Suppressor macrophage treated with lipopolysaccharide for 4 hours (primary cell): Measurements from ENCODE around the gene CACNG4.
"Not testable (repeated sequence)": the region's sequence is repeated elsewhere in the genome, so short reads cannot be mapped to it uniquely, and the experiment has no call there.

ENCODE experiments used
- DNase-seq: peaks from one replicate; pipeline ENCODE4 v3.0.0-alpha.2; 2020

The CACNG4 gene

GRCh38 chr17:66964930-66965800 lies 658 bp downstream of the CACNG4 start:
- no peak for DNase-seq

- no peak for DNase-seq
Observed at GRCh38 chr17:66965801-66966262, 1.3 kb downstream of the CACNG4 start.

- DNase-seq, result no peak
Observed at GRCh38 chr17:66966298-66966697, 1.8 kb downstream of the CACNG4 start.

- DNase-seq, result no peak
Observed at GRCh38 chr17:66966704-66967418, 2.4 kb downstream of the CACNG4 start.

DNA sequence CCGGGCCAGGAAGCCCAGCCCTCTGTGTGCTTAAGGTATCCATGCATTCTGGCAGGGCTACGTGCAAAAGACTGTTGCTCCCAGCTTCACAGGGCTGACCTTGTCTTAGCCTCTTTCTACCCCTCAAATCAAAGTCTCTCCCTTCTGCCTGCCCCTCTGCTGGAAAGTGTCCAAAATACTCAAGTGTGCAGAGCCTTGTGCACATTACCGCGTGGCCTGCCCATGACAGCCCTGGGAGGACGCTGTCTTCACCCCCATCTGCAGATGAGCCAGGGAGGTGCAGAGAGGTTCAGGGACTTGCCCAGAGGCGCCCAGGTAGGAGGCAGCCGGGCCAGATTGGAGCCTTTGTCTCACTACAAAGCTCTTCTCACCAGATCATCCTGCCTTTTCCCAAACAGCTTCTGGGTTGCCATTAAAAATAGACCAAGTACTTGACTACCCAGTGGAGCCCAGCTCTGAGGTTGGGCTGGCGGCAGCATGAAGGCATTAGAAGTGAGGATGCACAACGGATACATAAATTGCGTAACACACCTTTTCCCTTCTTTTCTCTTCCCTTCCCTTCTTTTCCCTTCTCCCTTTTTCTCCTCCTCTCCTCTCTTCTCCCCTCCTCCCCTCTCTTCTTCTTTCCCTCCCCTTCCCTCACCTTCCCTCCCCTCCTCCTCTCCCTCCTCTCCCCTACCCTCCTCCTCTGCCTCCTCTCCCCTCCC lies 3.5 kb downstream of the CACNG4 start:
- no peak for DNase-seq

DNA sequence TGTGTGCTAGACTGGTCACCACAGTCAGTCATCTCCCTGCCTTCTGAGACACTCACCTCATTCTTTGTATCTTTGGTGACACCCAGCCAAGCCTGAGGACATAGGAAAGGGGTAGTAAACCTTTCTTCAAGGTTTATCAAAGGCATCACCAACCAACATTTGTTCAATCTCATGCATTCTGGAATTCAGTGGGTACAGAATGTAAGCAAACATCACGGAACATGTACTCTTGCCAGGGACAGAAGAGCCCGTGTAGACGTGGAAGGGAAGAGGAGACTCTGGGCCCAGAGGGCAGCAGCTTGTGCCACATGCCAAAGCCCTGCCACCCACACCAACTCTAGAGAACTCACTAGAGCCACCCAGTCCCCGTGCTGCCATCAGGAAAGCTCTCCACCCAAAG lies 4.4 kb downstream of the CACNG4 start:
- DNase-seq, result no peak

GRCh38 chr17:66970140-66970539 lies 5.6 kb downstream of the CACNG4 start:
- no peak for DNase-seq

DNA sequence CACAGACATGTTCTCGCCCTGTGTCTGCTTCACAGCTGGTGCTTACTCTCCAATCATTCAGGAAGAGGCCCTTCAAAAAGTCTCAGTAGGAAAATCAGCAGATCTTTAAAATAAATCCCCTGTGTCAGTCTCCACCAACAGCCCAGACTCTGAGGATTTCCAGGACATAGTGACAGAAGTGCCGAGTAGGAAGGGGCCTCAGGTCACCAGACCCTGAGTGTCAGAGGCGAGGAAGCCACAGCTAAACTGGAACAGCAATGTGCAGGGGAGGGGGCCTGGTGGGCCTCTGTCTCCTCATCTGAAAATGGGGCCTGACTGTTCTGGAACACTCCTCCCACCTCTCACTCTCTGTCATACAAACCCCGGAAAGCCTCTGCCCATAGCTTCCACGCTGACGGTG lies 6.3 kb downstream of the CACNG4 start:
- DNase-seq, result no peak

DNA sequence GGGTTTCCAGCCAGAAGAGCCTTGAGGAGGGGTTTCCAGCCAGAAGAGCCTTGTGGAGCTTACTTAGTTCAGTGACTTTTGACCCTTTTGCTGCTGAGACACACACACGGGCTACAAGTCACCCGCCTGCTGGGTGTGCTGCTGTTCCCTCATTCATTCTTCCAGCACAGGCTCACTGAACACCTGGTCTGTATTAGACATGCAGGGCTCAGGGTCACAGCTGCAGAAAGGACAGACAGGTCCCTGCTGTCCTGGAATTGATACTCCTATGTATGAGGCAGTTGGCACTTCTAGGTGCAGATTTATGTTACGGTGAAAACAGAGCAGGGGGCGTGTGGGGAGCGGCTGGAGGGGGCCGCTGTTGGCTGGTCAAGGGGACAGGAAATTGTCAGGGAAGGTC lies 6.8 kb downstream of the CACNG4 start:
- DNase-seq, result no peak

GRCh38 chr17:66971730-66972441 lies 7.4 kb downstream of the CACNG4 start:
- DNase-seq, result no peak

- not testable (repeated sequence) for DNase-seq
Observed at GRCh38 chr17:66972442-66972830, 7.9 kb downstream of the CACNG4 start.

GRCh38 chr17:66975188-66975587 lies 10.7 kb downstream of the CACNG4 start:
- no peak for DNase-seq

GRCh38 chr17:66975614-66976378 lies 11.3 kb downstream of the CACNG4 start:
- no peak for DNase-seq

DNA sequence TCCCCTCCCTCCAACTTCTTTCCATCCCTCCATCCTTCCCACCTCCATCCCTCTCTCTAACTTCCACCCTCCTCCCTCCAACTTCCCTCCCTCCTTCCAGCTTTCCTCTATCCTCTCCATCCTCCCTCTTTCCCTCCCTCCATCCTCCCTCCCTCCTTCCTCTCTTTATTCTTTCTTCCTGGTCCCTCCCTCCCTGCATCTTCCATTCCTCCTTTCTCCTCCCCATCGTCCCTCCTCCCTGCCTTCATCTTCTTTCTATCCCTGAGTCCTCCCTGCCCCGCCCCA lies 11.8 kb downstream of the CACNG4 start:
- DNase-seq, result no peak

GRCh38 chr17:66976781-66977201 lies 12.3 kb downstream of the CACNG4 start:
- DNase-seq, result no peak

DNA sequence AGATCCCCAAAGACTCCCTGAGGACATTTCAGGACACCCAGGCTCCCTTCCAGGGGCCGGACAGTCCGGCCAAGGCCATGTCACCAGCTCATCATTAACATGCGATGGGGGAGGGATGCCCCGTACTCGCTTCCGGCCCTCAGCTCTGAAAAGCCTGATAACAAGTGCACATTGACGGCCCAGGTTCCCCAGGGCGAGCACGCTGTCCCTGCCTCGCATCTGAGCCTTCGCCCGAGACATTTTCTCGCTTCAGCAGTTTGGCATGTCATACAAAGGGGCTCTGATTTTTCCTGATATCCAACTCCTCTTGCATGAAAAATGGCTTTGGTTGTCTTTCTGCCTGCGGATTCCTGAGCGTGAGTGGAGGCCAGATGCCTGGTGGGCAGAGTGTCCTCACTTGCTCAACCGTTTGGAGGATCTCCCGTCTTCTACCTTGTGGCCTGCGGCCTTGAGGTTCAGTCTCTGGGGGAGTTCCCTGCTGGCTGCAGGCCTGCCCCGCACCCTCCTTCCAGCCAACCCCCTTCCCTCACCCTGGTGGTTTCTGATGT lies 14.1 kb downstream of the CACNG4 start:
- DNase-seq, result no peak

DNA sequence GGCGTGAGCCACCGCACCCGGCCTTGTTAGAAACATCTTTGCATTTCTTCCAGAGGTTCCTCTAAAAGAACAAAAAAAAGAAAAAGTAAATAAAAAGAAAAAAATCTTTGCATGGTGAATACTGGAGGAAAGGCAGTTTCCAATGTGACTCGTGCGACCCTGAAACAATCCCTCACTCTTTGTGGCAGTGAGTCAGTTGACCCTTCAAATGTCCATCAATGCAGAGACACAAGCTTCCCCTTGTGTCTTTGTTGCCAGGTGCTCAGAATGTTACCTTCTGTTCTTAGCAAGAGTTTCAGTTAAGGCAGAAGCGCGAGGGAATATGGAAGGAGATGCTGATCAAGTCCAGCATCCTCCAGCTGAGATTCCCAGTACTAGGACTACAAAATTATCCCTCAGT lies 16.4 kb downstream of the CACNG4 start:
- DNase-seq, result no peak

DNA sequence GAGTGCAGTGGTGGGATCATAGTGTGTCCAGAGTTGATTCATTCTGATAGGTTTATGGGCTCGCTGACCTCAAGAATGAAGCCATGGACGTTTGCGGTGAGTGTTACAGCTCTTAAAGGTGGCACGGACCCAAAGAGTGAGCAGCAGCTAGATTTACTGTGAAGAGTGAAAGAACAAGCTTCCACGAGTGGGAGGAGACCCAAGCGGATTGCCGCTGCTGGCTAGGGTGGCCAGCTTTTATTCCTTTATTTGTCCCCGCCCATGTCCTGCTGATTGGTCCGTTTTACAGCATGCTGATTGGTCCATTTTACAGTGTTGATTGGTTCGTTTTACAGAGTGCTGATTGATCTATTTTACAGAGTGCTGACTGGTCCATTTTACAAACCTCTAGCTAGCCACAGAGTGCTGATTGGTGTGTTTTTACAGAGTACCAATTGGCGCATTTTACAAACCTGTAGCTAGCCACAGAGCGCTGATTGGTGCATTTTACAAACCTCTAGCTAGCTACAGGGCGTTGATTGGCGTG lies 17.5 kb downstream of the CACNG4 start:
- DNase-seq, result no peak

DNA sequence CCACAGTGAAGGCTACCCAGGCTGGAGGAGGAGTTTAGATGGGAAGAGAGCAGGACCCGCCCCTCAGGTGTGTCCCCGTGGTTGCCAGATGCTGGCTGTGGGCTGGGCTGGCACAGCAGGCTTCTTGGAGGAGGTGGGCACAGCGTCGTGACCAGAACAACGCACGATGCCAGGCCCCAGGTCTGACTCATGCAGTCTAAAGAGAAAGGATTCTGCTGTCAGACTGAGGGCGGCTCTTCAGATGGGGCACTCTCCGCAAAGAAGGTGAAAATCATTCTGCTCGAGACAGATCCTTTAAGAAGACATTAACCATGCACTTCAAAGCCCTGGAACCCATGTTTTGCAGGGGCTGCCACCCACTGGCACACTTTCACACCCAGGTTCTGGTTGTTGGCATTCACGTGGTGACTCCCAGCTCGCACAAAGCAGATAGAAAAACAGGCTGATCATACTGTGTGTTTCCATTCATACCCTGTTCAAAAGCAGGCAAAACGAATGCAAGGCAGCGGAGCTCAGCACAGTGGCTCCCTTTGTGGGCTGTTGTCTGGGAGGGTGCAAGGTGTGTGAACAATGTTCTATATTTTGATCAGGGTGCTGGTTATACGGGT lies 19.0 kb downstream of the CACNG4 start:
- DNase-seq, result no peak

- DNase-seq, result no peak
Observed at GRCh38 chr17:66984730-66985129, 20.2 kb downstream of the CACNG4 start.
